NCI-H748 (cell line): ENCODE data around the gene HSPB9.
A peak's percentile ranks its signal among the peaks of the same experiment; 100 is the strongest.
"Not testable (repeated sequence)": the region's sequence is repeated elsewhere in the genome, so short reads cannot be mapped to it uniquely, and the experiment has no call there.

Experiments
- DNase-seq: peaks from one replicate; lab custom pipeline; 2025; ENCODE audit not compliant: unreplicated experiment; lab: John Stamatoyannopoulos, UW

HSPB9 gene

GRCh38 chr17:42140690-42141089 is 18.1 kb downstream of the HSPB9 start:
- not testable (repeated sequence) for DNase-seq

GRCh38 chr17:42141382-42141781 is 18.8 kb downstream of the HSPB9 start:
- no peak for DNase-seq

GRCh38 chr17:42142371-42142896 is 19.8 kb downstream of the HSPB9 start:
- DNase-seq, result no peak

GRCh38 chr17:42143138-42143537 is 20.5 kb downstream of the HSPB9 start:
- DNase-seq, result not testable (repeated sequence)

GRCh38 chr17:42146911-42147607 is 24.5 kb downstream of the HSPB9 start:
- no peak for DNase-seq

GRCh38 chr17:42153919-42154742 is 31.5 kb downstream of the HSPB9 start:
- DNase-seq, result no peak

GRCh38 chr17:42155614-42156045 is 33.0 kb downstream of the HSPB9 start:
- DNase-seq, result peak; percentile 11

GRCh38 chr17:42159796-42160530 is 37.4 kb downstream of the HSPB9 start:
- no peak for DNase-seq

GRCh38 chr17:42160531-42160910 is 37.9 kb downstream of the HSPB9 start:
- DNase-seq, result no peak

- peak; percentile 10 for DNase-seq
Measured at GRCh38 chr17:42163113-42163512, 40.5 kb downstream of the HSPB9 start.

- no peak for DNase-seq
Measured at GRCh38 chr17:42163696-42164407, 41.2 kb downstream of the HSPB9 start.

- DNase-seq, result no peak
Measured at GRCh38 chr17:42165751-42166150, 43.1 kb downstream of the HSPB9 start.

- no peak for DNase-seq
Measured at GRCh38 chr17:42166196-42166763, 43.7 kb downstream of the HSPB9 start.

GRCh38 chr17:42167807-42168206 is 45.2 kb downstream of the HSPB9 start:
- DNase-seq, result no peak

GRCh38 chr17:42169351-42169750 is 46.7 kb downstream of the HSPB9 start:
- no peak for DNase-seq

- no peak for DNase-seq
Measured at GRCh38 chr17:42171831-42172230, 49.2 kb downstream of the HSPB9 start.
